Measurements from ENCODE around the gene RTN4IP1.

DNA sequence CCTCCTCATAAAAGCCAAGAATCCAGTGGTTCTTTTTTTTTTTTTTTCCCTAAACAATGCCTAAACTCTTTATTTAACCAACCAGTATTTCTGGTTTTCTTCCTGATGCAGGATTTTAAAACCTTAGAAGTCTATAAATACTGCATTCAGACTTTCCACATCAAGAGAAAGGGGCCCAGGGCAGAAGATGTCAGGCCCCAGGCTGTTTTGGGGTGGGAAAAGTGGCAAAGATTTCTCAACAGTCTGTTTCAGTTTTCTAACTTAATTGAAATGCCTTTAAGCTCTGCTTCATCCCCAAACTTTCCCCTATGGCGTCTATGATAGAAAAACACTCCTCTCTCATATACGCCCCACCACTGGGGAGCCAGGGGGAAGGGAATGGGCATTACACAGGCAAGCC is 33.2 kb upstream of the RTN4IP1 start:
- TF ChIP-seq, protein P1, sequence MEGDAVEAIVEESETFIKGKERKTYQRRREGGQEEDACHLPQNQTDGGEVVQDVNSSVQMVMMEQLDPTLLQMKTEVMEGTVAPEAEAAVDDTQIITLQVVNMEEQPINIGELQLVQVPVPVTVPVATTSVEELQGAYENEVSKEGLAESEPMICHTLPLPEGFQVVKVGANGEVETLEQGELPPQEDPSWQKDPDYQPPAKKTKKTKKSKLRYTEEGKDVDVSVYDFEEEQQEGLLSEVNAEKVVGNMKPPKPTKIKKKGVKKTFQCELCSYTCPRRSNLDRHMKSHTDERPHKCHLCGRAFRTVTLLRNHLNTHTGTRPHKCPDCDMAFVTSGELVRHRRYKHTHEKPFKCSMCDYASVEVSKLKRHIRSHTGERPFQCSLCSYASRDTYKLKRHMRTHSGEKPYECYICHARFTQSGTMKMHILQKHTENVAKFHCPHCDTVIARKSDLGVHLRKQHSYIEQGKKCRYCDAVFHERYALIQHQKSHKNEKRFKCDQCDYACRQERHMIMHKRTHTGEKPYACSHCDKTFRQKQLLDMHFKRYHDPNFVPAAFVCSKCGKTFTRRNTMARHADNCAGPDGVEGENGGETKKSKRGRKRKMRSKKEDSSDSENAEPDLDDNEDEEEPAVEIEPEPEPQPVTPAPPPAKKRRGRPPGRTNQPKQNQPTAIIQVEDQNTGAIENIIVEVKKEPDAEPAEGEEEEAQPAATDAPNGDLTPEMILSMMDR (IDR thresholded peaks at IDR 0.05), result no peak
- TF ChIP-seq POLR2AphosphoS5 (IDR thresholded peaks at IDR 0.05), result no peak
- TF ChIP-seq POLR2A (IDR thresholded peaks at IDR 0.05), result no peak

All from prostate gland (tissue), 2 donors.